ENCODE results near the gene CHGA. TPM values are rescaled to one million over a fixed set of nuclear protein-coding genes. Genes with fewer than 3 reads are reported as not detected.

The CHGA gene
- total and polyA plus RNA-seq, 2 of the 13 experiments (the other 11 are each of a cell fraction or from before 2014, with no cell fraction given), result not detected

- no peak for TF ChIP-seq KDM5B (CRISPR knock-in tag; IDR thresholded peaks at IDR 0.05; ENCODE audit: borderline replicate concordance)
- no peak for TF ChIP-seq ZBTB8A (CRISPR knock-in tag; IDR thresholded peaks at IDR 0.05; ENCODE audit: borderline replicate concordance, low read depth)
- TF ChIP-seq ZNF253 (CRISPR knock-in tag; IDR thresholded peaks at IDR 0.05; ENCODE audit: borderline replicate concordance), result no peak
- peak; percentile 59; the same call in 1 of the 2 replicates for TF ChIP-seq ZBED4 (CRISPR knock-in tag; IDR thresholded peaks at IDR 0.05; ENCODE audit: borderline replicate concordance)
- TF ChIP-seq, protein P1, sequence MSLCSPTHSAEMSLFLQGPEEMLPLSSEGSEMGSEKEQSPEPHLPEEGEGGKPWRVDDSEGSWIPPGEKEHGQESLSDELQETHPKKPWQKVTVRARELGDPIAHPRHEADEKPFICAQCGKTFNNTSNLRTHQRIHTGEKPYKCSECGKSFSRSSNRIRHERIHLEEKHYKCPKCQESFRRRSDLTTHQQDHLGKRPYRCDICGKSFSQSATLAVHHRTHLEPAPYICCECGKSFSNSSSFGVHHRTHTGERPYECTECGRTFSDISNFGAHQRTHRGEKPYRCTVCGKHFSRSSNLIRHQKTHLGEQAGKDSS (CRISPR knock-in tag; IDR thresholded peaks at IDR 0.05; ENCODE audit: borderline replicate concordance, low read depth), result no peak
- peak; percentile 90; the same call in 1 of the 2 replicates for TF ChIP-seq ETV6 (CRISPR knock-in tag; conservative IDR thresholded peaks at IDR 0.05)
- peak; percentile 96; the same call in 1 of the 2 replicates for TF ChIP-seq SP140L (CRISPR knock-in tag; IDR thresholded peaks at IDR 0.05; ENCODE audit: borderline replicate concordance)
- TF ChIP-seq SMAD3 (CRISPR knock-in tag; IDR thresholded peaks at IDR 0.05), result peak; percentile 93
- no peak for TF ChIP-seq MBD4 (IDR thresholded peaks at IDR 0.05; ENCODE audit: borderline replicate concordance, low read length)
- peak; percentile 79 for TF ChIP-seq TGIF2 (CRISPR knock-in tag; IDR thresholded peaks at IDR 0.05)
- TF ChIP-seq, protein P2, sequence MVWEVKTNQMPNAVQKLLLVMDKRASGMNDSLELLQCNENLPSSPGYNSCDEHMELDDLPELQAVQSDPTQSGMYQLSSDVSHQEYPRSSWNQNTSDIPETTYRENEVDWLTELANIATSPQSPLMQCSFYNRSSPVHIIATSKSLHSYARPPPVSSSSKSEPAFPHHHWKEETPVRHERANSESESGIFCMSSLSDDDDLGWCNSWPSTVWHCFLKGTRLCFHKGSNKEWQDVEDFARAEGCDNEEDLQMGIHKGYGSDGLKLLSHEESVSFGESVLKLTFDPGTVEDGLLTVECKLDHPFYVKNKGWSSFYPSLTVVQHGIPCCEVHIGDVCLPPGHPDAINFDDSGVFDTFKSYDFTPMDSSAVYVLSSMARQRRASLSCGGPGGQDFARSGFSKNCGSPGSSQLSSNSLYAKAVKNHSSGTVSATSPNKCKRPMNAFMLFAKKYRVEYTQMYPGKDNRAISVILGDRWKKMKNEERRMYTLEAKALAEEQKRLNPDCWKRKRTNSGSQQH (CRISPR knock-in tag; IDR thresholded peaks at IDR 0.05; ENCODE audit: low read depth), result peak; percentile 72; the same call in 1 of the 2 replicates
- peak; percentile 96; the same call in 1 of the 2 replicates for TF ChIP-seq DNMT3B (CRISPR knock-in tag; conservative IDR thresholded peaks at IDR 0.05)
- peak; percentile 61; the same call in 1 of the 2 replicates for TF ChIP-seq ISL2 (CRISPR knock-in tag; IDR thresholded peaks at IDR 0.05)
- TF ChIP-seq STAG1 (CRISPR knock-in tag; IDR thresholded peaks at IDR 0.05), result peak; percentile 18; the same call in 1 of the 2 replicates
- peak; percentile 77 for TF ChIP-seq AHR (CRISPR knock-in tag; IDR thresholded peaks at IDR 0.05)
- peak; percentile 59; the same call in 1 of the 2 replicates for TF ChIP-seq NFKBIZ (CRISPR knock-in tag; IDR thresholded peaks at IDR 0.05)
- peak; percentile 32; the same call in 1 of the 2 replicates for TF ChIP-seq ZFY (CRISPR knock-in tag; IDR thresholded peaks at IDR 0.05)
- TF ChIP-seq SALL1 (CRISPR knock-in tag; IDR thresholded peaks at IDR 0.05), result peak; percentile 85
- peak; percentile 51; the same call in 1 of the 2 replicates for TF ChIP-seq ZNF430 (CRISPR knock-in tag; IDR thresholded peaks at IDR 0.05)
- no peak for TF ChIP-seq KAT2B (IDR thresholded peaks at IDR 0.05; ENCODE audit: borderline replicate concordance, low read depth, low read length)
- TF ChIP-seq HNRNPUL1 (IDR thresholded peaks at IDR 0.05; ENCODE audit: low read depth, low read length), result no peak
- TF ChIP-seq STAT5B (CRISPR knock-in tag; IDR thresholded peaks at IDR 0.05), result peak; percentile 78; the same call in 1 of the 2 replicates
- peak; percentile 89; the same call in 1 of the 2 replicates for TF ChIP-seq ZFP37 (CRISPR knock-in tag; IDR thresholded peaks at IDR 0.05; ENCODE audit: borderline replicate concordance)
- TF ChIP-seq KLF12 (CRISPR knock-in tag; IDR thresholded peaks at IDR 0.05; ENCODE audit: borderline replicate concordance), result peak; percentile 47; the same call in 1 of the 2 replicates
These were observed 8.8 kb upstream of the CHGA start (continued) for GRCh38 chr14:92914087-92914656.
